ENCODE results near the gene LSM2. TPM values are rescaled to one million over a fixed set of nuclear protein-coding genes. Genes with fewer than 3 reads are reported as not detected.

The LSM2 gene
- total RNA-seq, 1 donor from 2014 or later = 55.3 TPM

GRCh38 chr6:31750411-31751022 lies 56.2 kb downstream of the LSM2 start:
- DNase-seq (ENCODE audit: low read depth, low spot score) = no peak

- DNase-seq (ENCODE audit: low read depth, low spot score) = no peak
Measured at GRCh38 chr6:31749301-31750036, 57.3 kb downstream of the LSM2 start.

Other genes starting within 250 kb of the LSM2 start
- 0.07 TPM in 1 of 2 replicates, not detected in the other for gene LTA, start 234.7 kb downstream of the LSM2 start, total RNA-seq
- not detected in 2 replicates for gene TNF, start 231.4 kb downstream of the LSM2 start, total RNA-seq
- 1.6 and 2.2 TPM in 2 replicates for gene LTB, start 224.5 kb downstream of the LSM2 start, total RNA-seq
- 0.14 and 0.73 TPM in 2 replicates for gene LST1, start 220.7 kb downstream of the LSM2 start, total RNA-seq
- not detected in 2 replicates for gene NCR3, start 214.0 kb downstream of the LSM2 start, total RNA-seq
- gene AIF1, start 191.7 kb downstream of the LSM2 start, total RNA-seq = not detected in 2 replicates
- 33.6 and 36.4 TPM in 2 replicates for gene PRRC2A, start 186.3 kb downstream of the LSM2 start, total RNA-seq
- gene BAG6, start 154.3 kb downstream of the LSM2 start, total RNA-seq = 110 and 116 TPM in 2 replicates
- 0.40 and 0.46 TPM in 2 replicates for gene APOM, start 151.1 kb downstream of the LSM2 start, total RNA-seq
- 18.7 and 20.5 TPM in 2 replicates for gene C6orf47, start 146.2 kb downstream of the LSM2 start, total RNA-seq
- 12.1 and 12.5 TPM in 2 replicates for gene GPANK1, start 142.0 kb downstream of the LSM2 start, total RNA-seq
- 98.5 and 102 TPM in 2 replicates for gene CSNK2B, start 140.9 kb downstream of the LSM2 start, total RNA-seq
- gene LY6G5B, start 137.0 kb downstream of the LSM2 start, total RNA-seq = 1.5 and 1.9 TPM in 2 replicates
- gene LY6G5C, start 125.9 kb downstream of the LSM2 start, total RNA-seq = 0.86 and 0.88 TPM in 2 replicates
- gene ABHD16A, start 103.6 kb downstream of the LSM2 start, total RNA-seq = 37.3 and 65.3 TPM in 2 replicates
- gene LY6G6F, start 100.1 kb downstream of the LSM2 start, total RNA-seq = not detected in 2 replicates
- gene LY6G6D, start 91.6 kb downstream of the LSM2 start, total RNA-seq = not detected in 2 replicates
- not detected in 2 replicates for gene LY6G6C, start 85.2 kb downstream of the LSM2 start, total RNA-seq
- gene MPIG6B, start 83.6 kb downstream of the LSM2 start, total RNA-seq = not detected in 2 replicates
- 84.0 and 89.4 TPM in 2 replicates for gene DDAH2, start 77.7 kb downstream of the LSM2 start, total RNA-seq
- 860 and 926 TPM in 2 replicates for gene CLIC1, start 70.4 kb downstream of the LSM2 start, total RNA-seq
- 6.1 and 6.7 TPM in 2 replicates for gene MSH5, start 67.0 kb downstream of the LSM2 start, total RNA-seq
- gene SAPCD1, start 44.3 kb downstream of the LSM2 start, total RNA-seq = 0.78 and 0.92 TPM in 2 replicates
- under 0.01 and 0.11 TPM in 2 replicates for gene VWA7, start 29.6 kb downstream of the LSM2 start, total RNA-seq
- 73.2 and 74.0 TPM in 2 replicates for gene VARS1, start 11.2 kb downstream of the LSM2 start, total RNA-seq
- gene HSPA1L, start 8.3 kb upstream of the LSM2 start, total RNA-seq = 0.53 and 1.9 TPM in 2 replicates
- gene HSPA1A, start 8.6 kb upstream of the LSM2 start, total RNA-seq = 33.6 and 431 TPM in 2 replicates
- gene HSPA1B, start 20.8 kb upstream of the LSM2 start, total RNA-seq = 48.7 and 575 TPM in 2 replicates
- 54.3 and 71.7 TPM in 2 replicates for gene NEU1, start 55.9 kb upstream of the LSM2 start, total RNA-seq
- gene SLC44A4, start 72.0 kb upstream of the LSM2 start, total RNA-seq = 0.07 TPM in 1 of 2 replicates, not detected in the other
- gene EHMT2, start 90.7 kb upstream of the LSM2 start, total RNA-seq = 46.4 and 61.8 TPM in 2 replicates
- gene ZBTB12, start 95.1 kb upstream of the LSM2 start, total RNA-seq = 3.5 and 5.2 TPM in 2 replicates
- gene C2, start 120.8 kb upstream of the LSM2 start, total RNA-seq = not detected in 2 replicates
- gene CFB, start 139.1 kb upstream of the LSM2 start, total RNA-seq = 3.4 and 4.0 TPM in 2 replicates
- gene NELFE, start 152.0 kb upstream of the LSM2 start, total RNA-seq = 110 and 121 TPM in 2 replicates
- 42.9 and 49.6 TPM in 2 replicates for gene SKIC2, start 152.2 kb upstream of the LSM2 start, total RNA-seq
- gene DXO, start 165.2 kb upstream of the LSM2 start, total RNA-seq = 10.1 and 11.6 TPM in 2 replicates
- gene C4A, start 175.1 kb upstream of the LSM2 start, total RNA-seq = 0.46 and 1.3 TPM in 2 replicates
- gene C4B, start 207.8 kb upstream of the LSM2 start, total RNA-seq = 0.66 and 1.0 TPM in 2 replicates
- not detected in 2 replicates for gene CYP21A2, start 231.4 kb upstream of the LSM2 start, total RNA-seq

Data from pulmonary artery endothelial cell (primary cell).